Pancreas (tissue), 10 donors: ENCODE data around the gene UTS2. TPM values are rescaled to one million over a fixed set of nuclear protein-coding genes. Genes with fewer than 3 reads are reported as not detected.

ENCODE experiments used
- ATAC-seq, 4 donors: fragments of 200-7000 bp; cut with Tn5 transposase; one replicate each; pipeline versions ENCODE4 v1.8.0 to v1.9.1; 2020; ENCODE audit warnings: mild to moderate bottlenecking in 4 of 4, moderate library complexity in 4 of 4
- DNase-seq, 6 donors: peaks; one replicate each; pipeline ENCODE4 v3.0.0-alpha.2; 2020
- FAIRE-seq: peaks from 2 replicates; lab custom pipeline; 2012; peaks lifted over from hg19 to GRCh38; lab: Jason Lieb, UNC
- H3K27ac ChIP-seq, 4 donors: fragments of 200-600 bp; sonication (generic); 1 replicate in 3 of 4; 2 replicates in 1 of 4; pipeline versions ENCODE4 v1.5.0 to v1.8.0; 2020
- H3K27me3 ChIP-seq, 4 donors: fragments of 200-600 bp; one replicate each; pipeline ENCODE4 v1.8.0; 2021
- H3K36me3 ChIP-seq, 3 donors: fragments of 200-600 bp; sonication (generic) in 1 of 3; one replicate each; pipeline versions ENCODE4 v1.5.0 to v1.8.0; 2020 to 2021
- H3K4me1 ChIP-seq, 3 donors: fragments of 200-600 bp; one replicate each; pipeline ENCODE4 v1.8.0; 2021
- H3K4me3 ChIP-seq, 4 donors: fragments of 200-600 bp; sonication (generic) in 2 of 4; one replicate each; pipeline versions ENCODE4 v1.5.0 to v1.8.0; 2020 to 2021
- H3K9me3 ChIP-seq, 4 donors: fragments of 200-600 bp; one replicate each; pipeline ENCODE4 v1.8.0; 2021
- CTCF ChIP-seq, 4 donors: fragments of 200-600 bp; sonication (generic) in 3 of 4; IDR thresholded peaks; one replicate each; pipeline versions ENCODE4 v1.5.0 to v1.8.0; 2021; ENCODE audit warnings: antibody characterized with exemption in 4 of 4
- WGBS, 2 donors: extraction: QIAGEN DNeasy Blood & Tissue Kit; methylation state at CpG; one replicate each; pipeline ENCODE4 v1.1.7; 2013; 5-methylcytosine and 5-hydroxymethylcytosine counted together
- intact Hi-C, 3 donors: fragments of 100-400 bp; cut with DNase I; formaldehyde crosslinking; loops; one replicate each; pipeline versions ENCODE4 v1.11.1 to v1.14.2; 2022
- polyA plus RNA-seq, 2 donors: library from polyadenylated mRNA; stranded (reverse); fragments of 200-250 nt; gene quantifications; one replicate each; pipeline ENCODE4 v1.2.3, GENCODE V29; 2013
- total RNA-seq, 6 donors: library from RNA; stranded (reverse); fragmentation: NEBNext Ultra II Directional in 4 of 6; extraction: Animal tissue kit (Norgen Biotek cat#: 25700) in 4 of 6; gene quantifications; one replicate each; pipeline versions ENCODE4 v1.2.1 to v1.2.4, GENCODE V29; 2021 to 2023
- donor health status: healthy with polysubstance abuse.
- donor health status: DM: no; HTN: no; CAD: no; lungs with moderate emphysema.
- donor health status: DM: no; HTN: no; CAD: no.
- donor health status: control.
- donor health status: control.
- donor health status: Bipolar disorder and iron deficiency.
- donor health status: DM: yes; HTN: yes; CAD: no.
- donor health status: DM: no; HTN: no; CAD: no.
- donor health status: DM: no; HTN: no; CAD: no.
- donor health status: DM: yes; HTN: yes; CAD: no.

The UTS2 gene
- total and polyA plus RNA-seq, 8 donors, result 0.09 TPM; not detected in 7

GRCh38 chr1:7810395-7810794 is 42.5 kb downstream of the UTS2 start:
- FAIRE-seq (no peak), ATAC-seq (no peak), DNase-seq (no peak)
- WGBS, 2 donors, result 91% methylated on average over 7 of the region's 7 CpGs
- no peaks in the 10 kb centered on the region for H3K4me1 ChIP-seq
- H3K36me3 ChIP-seq, result peaks cover 0 to 64% (median 5%) of the 10 kb centered on the region in 3 donors
- no peak for TF ChIP-seq CTCF (IDR thresholded peaks at IDR 0.05)
- no peak overlapping the region for H3K27ac ChIP-seq
- no peaks in the 10 kb centered on the region for H3K27me3 ChIP-seq
- H3K4me3 ChIP-seq, result no peak overlapping the region
- intact Hi-C loops, result no loop called here
- H3K9me3 ChIP-seq, result no peaks in the 10 kb centered on the region

- H3K4me3 ChIP-seq, result no peak overlapping the region
- FAIRE-seq (no peak), DNase-seq (no peak), ATAC-seq (no peak)
- TF ChIP-seq CTCF (IDR thresholded peaks at IDR 0.05), result no peak
- H3K36me3 ChIP-seq, result peaks cover 0 to 70% (median 10%) of the 10 kb centered on the region in 3 donors
- no peaks in the 10 kb centered on the region for H3K27me3 ChIP-seq
- 94% methylated on average over 13 of the region's 13 CpGs for WGBS, 2 donors
- intact Hi-C loops, result no loop called here
- no peaks in the 10 kb centered on the region for H3K4me1 ChIP-seq
- H3K27ac ChIP-seq, result no peak overlapping the region
- no peaks in the 10 kb centered on the region for H3K9me3 ChIP-seq
These were observed 43.1 kb downstream of the UTS2 start for GRCh38 chr1:7809742-7810141.

- Histone ChIP-seq H3K27ac (no peak overlapping the region), H3K4me1 (no peaks in the 10 kb centered on the region), H3K4me3 (no peak overlapping the region), H3K27me3 (no peaks in the 10 kb centered on the region), H3K36me3 (peaks cover 0 to 76% (median 21%) of the 10 kb centered on the region in 3 donors), H3K9me3 (no peaks in the 10 kb centered on the region)
- peak in 3 of 4 donors; percentile 14 to 27 (median 17) for TF ChIP-seq CTCF (IDR thresholded peaks at IDR 0.05)
- WGBS, 2 donors, result 48 to 52% methylated on average over 1 of the region's 1 CpG
- DNase-seq (no peak), ATAC-seq (peak in 2 of 4 donors; percentile 49 to 61), FAIRE-seq (no peak)
- intact Hi-C loops, result no loop called here
These were observed 44.5 kb downstream of the UTS2 start for GRCh38 chr1:7808253-7808844.

GRCh38 chr1:7805460-7805859 is 47.4 kb downstream of the UTS2 start:
- WGBS, 2 donors, result 86 to 89% methylated on average over 9 of the region's 9 CpGs
- FAIRE-seq, result no peak
- Histone ChIP-seq H3K27ac (no peak overlapping the region), H3K36me3 (peaks cover 0 to 84% (median 17%) of the 10 kb centered on the region in 3 donors), H3K9me3 (no peaks in the 10 kb centered on the region), H3K27me3 (no peaks in the 10 kb centered on the region), H3K4me1 (no peaks in the 10 kb centered on the region), H3K4me3 (no peak overlapping the region)
- no peak for ATAC-seq
- DNase-seq, result no peak
- intact Hi-C loops, result no loop called here
- no peak for TF ChIP-seq CTCF (IDR thresholded peaks at IDR 0.05)

Other genes starting within 250 kb of the UTS2 start
- 10 to 100 TPM; 11.7 to 39.1 (median 22.0) TPM for gene VAMP3, start 81.8 kb downstream of the UTS2 start, total RNA-seq
- gene VAMP3, start 81.8 kb downstream of the UTS2 start, polyA plus RNA-seq, result 10 to 100 TPM; 15.1 to 33.6 TPM
- gene PER3, start 68.8 kb downstream of the UTS2 start, total RNA-seq, result 10 to 100 TPM in 3 of 6 donors, 1 to 10 TPM in 3; 4.6 to 13.9 (median 9.6) TPM
- 10 to 100 TPM in 1 of 2 donors, 1 to 10 TPM in 1; 6.4 to 11.8 TPM for gene PER3, start 68.8 kb downstream of the UTS2 start, polyA plus RNA-seq
- gene TNFRSF9, start 87.8 kb upstream of the UTS2 start, total RNA-seq, result 1 to 10 TPM in 1 of 6 donors, under 1 TPM in 3, not detected in 2; 0.08 to 1.4 (median 0.49) TPM
- under 1 TPM in 1 of 2 donors, not detected in 1; 0.27 TPM for gene TNFRSF9, start 87.8 kb upstream of the UTS2 start, polyA plus RNA-seq
- 100 to 1,000 TPM in 5 of 6 donors, 10 to 100 TPM in 1; 99.8 to 143 (median 134) TPM for gene PARK7, start 108.6 kb upstream of the UTS2 start, total RNA-seq
- 100 to 1,000 TPM; 174 to 176 TPM for gene PARK7, start 108.6 kb upstream of the UTS2 start, polyA plus RNA-seq
- 100 to 1,000 TPM in 3 of 6 donors, 10 to 100 TPM in 3; 36.4 to 392 (median 81.7) TPM for gene ERRFI1, start 173.2 kb upstream of the UTS2 start, total RNA-seq
- gene ERRFI1, start 173.2 kb upstream of the UTS2 start, polyA plus RNA-seq, result 100 to 1,000 TPM in 1 of 2 donors, 10 to 100 TPM in 1; 88.2 to 129 TPM